ENCODE results near the gene CENPQ.
"Not testable (repeated sequence)": the region's sequence is repeated elsewhere in the genome, so short reads cannot be mapped to it uniquely, and the experiment has no call there.

Gene CENPQ

GRCh38 chr6:49479308-49479970 is 16.3 kb downstream of the CENPQ start:
- Histone ChIP-seq H3K9me3 (ENCODE audit: control insufficient read depth, insufficient read depth, low read length) (no peaks in the 10 kb centered on the region), H3K27me3 (ENCODE audit: control insufficient read depth, low read length) (no peaks in the 10 kb centered on the region), H3K4me3 (ENCODE audit: low read length) (no peak overlapping the region), H4K20me1 (ENCODE audit: control insufficient read depth, insufficient read depth, low read depth, low read length) (no peaks in the 10 kb centered on the region), H3K27ac (ENCODE audit: low read depth, low read length) (no peak overlapping the region), H3K36me3 (ENCODE audit: control insufficient read depth, low read length) (peaks cover 38% of the 10 kb centered on the region), H3K4me2 (ENCODE audit: low read length) (no peak overlapping the region), H3F3A (ENCODE audit: control insufficient read depth, insufficient read depth) (no peaks in the 10 kb centered on the region), H3K9me2 (replicated peaks; ENCODE audit: control insufficient read depth, low read length) (no peaks in the 10 kb centered on the region), H3K79me2 (ENCODE audit: control insufficient read depth, low read length) (no peaks in the 10 kb centered on the region), H3K4me1 (ENCODE audit: control insufficient read depth, low read length) (no peaks in the 10 kb centered on the region)
- TF ChIP-seq EZH2phosphoT487 (IDR thresholded peaks at IDR 0.05; ENCODE audit: borderline replicate concordance, low read length) (no peak), CTCF (IDR thresholded peaks at IDR 0.05; ENCODE audit: low read depth, low read length, poor library complexity, severe bottlenecking) (no peak)

DNA sequence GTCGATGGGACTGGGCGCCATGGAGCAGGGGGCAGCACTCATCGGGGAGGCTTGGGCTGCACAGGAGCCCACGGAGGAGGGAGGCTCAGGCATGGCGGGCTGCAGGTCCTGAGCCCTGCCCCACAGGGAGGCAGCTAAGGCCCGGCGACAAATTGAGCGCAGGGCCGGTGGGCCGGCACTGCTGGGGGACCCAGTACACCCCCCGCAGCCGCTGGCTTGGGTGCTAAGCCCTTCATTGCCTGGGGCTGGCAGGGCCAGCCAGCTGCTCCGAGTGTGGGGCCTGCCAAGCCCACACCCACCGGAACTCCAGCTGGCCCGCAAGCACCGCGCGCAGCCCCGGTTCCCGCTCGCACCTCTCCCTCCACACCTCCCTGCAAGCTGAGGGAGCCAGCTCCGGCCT is 18.7 kb downstream of the CENPQ start:
- not testable (repeated sequence) for H3K4me1 ChIP-seq (ENCODE audit: control insufficient read depth, low read length); H3K4me2 ChIP-seq (ENCODE audit: low read length)
- peaks cover 54% of the 10 kb centered on the region for H3K36me3 ChIP-seq (ENCODE audit: control insufficient read depth, low read length)

DNA sequence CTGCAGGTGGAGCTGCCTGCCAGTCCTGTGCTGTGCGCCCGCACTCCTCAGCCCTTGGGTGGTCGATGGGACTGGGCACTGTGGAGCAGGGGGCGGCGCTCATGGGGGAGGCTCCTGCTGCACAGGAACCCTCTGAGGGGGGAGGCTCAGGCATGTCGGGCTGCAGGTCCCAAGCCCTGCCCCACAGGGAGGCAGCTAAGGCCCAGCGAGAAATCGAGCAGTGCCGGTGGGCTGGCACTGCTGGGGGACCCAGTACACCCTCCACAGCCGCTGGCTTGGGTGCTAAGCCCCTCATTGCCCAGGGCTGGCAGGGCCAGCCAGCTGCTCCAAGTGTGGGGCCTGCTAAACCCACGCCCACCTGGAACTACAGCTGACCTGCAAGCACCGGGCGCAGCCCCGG is 20.2 kb downstream of the CENPQ start:
- peaks cover 52% of the 10 kb centered on the region for H3K36me3 ChIP-seq (ENCODE audit: control insufficient read depth, low read length)
- H3K9me3 ChIP-seq (ENCODE audit: control insufficient read depth, insufficient read depth, low read length); H3K4me3 ChIP-seq (ENCODE audit: low read length); H4K20me1 ChIP-seq (ENCODE audit: control insufficient read depth, insufficient read depth, low read depth, low read length); H3K79me2 ChIP-seq (ENCODE audit: control insufficient read depth, low read length); H3K27ac ChIP-seq (ENCODE audit: low read depth, low read length); H3K4me2 ChIP-seq (ENCODE audit: low read length); H3K9me2 ChIP-seq (replicated peaks; ENCODE audit: control insufficient read depth, low read length); H3F3A ChIP-seq (ENCODE audit: control insufficient read depth, insufficient read depth); H3K27me3 ChIP-seq (ENCODE audit: control insufficient read depth, low read length); H3K4me1 ChIP-seq (ENCODE audit: control insufficient read depth, low read length): not testable (repeated sequence)

More for the DNA sequence above, 18.7 kb downstream of the CENPQ start:
- not testable (repeated sequence) for H3K27me3 ChIP-seq (ENCODE audit: control insufficient read depth, low read length); H3K9me2 ChIP-seq (replicated peaks; ENCODE audit: control insufficient read depth, low read length); H3F3A ChIP-seq (ENCODE audit: control insufficient read depth, insufficient read depth); H3K4me3 ChIP-seq (ENCODE audit: low read length); H3K9me3 ChIP-seq (ENCODE audit: control insufficient read depth, insufficient read depth, low read length); H3K79me2 ChIP-seq (ENCODE audit: control insufficient read depth, low read length); H3K27ac ChIP-seq (ENCODE audit: low read depth, low read length); H4K20me1 ChIP-seq (ENCODE audit: control insufficient read depth, insufficient read depth, low read depth, low read length)

DNA sequence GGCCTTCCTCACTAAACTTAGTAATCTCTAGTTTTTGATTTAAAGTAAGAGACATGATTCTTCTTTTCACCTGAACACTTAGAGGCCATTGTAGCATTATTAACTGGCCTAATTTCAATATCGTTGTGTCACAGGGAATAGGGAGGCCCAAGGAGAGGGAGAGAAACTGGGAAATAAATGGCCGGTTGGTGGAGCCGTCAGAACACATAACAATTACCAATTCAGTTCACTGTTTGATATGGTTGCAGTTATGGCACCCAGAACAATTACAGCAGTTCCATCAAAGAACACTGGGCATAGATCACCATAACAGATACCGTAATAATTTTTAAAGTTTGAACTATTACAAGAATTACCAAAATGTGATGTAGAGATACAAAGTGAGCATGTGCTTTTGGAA is 27.5 kb downstream of the CENPQ start:
- Histone ChIP-seq H3K4me1 (ENCODE audit: control insufficient read depth, low read length) (no peaks in the 10 kb centered on the region), H4K20me1 (ENCODE audit: control insufficient read depth, insufficient read depth, low read depth, low read length) (no peaks in the 10 kb centered on the region), H3K9me3 (ENCODE audit: control insufficient read depth, insufficient read depth, low read length) (no peaks in the 10 kb centered on the region), H3K4me3 (ENCODE audit: low read length) (no peak overlapping the region), H3K27ac (ENCODE audit: low read depth, low read length) (no peak overlapping the region), H3K27me3 (ENCODE audit: control insufficient read depth, low read length) (no peaks in the 10 kb centered on the region), H3K36me3 (ENCODE audit: control insufficient read depth, low read length) (peaks cover 61% of the 10 kb centered on the region), H3K4me2 (ENCODE audit: low read length) (no peak overlapping the region), H3F3A (ENCODE audit: control insufficient read depth, insufficient read depth) (no peaks in the 10 kb centered on the region), H3K79me2 (ENCODE audit: control insufficient read depth, low read length) (no peaks in the 10 kb centered on the region), H3K9me2 (replicated peaks; ENCODE audit: control insufficient read depth, low read length) (no peaks in the 10 kb centered on the region)
- TF ChIP-seq CTCF (IDR thresholded peaks at IDR 0.05; ENCODE audit: low read depth, low read length, poor library complexity, severe bottlenecking): no peak
- TF ChIP-seq EZH2phosphoT487 (IDR thresholded peaks at IDR 0.05; ENCODE audit: borderline replicate concordance, low read length): no peak

All from DOHH2 (cell line).